GM18907 (cell line): ENCODE results near the gene PCLAF.
A peak's percentile ranks its signal among the peaks of the same experiment; 100 is the strongest.
"Not testable (repeated sequence)": the region's sequence is repeated elsewhere in the genome, so short reads cannot be mapped to it uniquely, and the experiment has no call there.

Experiments
- ATAC-seq: cut with Tn5 transposase; IDR thresholded peaks from one replicate; pipeline ENCODE4 v1.9.1; 2021; ENCODE audit warnings: mild to moderate bottlenecking, moderate library complexity; ENCODE audit not compliant: unreplicated experiment

Gene PCLAF

GRCh38 chr15:64369078-64369607 lies 12.1 kb downstream of the PCLAF start:
- ATAC-seq, result no peak

- no peak for ATAC-seq
Measured at GRCh38 chr15:64361259-64361658, 20.0 kb downstream of the PCLAF start.

- ATAC-seq, result no peak
Measured at GRCh38 chr15:64356710-64357040, 24.6 kb downstream of the PCLAF start.

GRCh38 chr15:64355944-64356709 lies 25.1 kb downstream of the PCLAF start, which contains the start of gene CSNK1G1:
CSNK1G1 (minus strand) TSS chr15:64356173; CDS start chr15:64300499, 55,674 bp downstream.
- ATAC-seq, result peak; percentile 94

GRCh38 chr15:64355348-64355943 lies 25.8 kb downstream of the PCLAF start:
- peak; percentile 26 for ATAC-seq

- no peak for ATAC-seq
Measured at GRCh38 chr15:64354688-64355344, 26.4 kb downstream of the PCLAF start.

- ATAC-seq, result no peak
Measured at GRCh38 chr15:64351265-64351664, 30.0 kb downstream of the PCLAF start.

- ATAC-seq, result no peak
Measured at GRCh38 chr15:64349375-64349774, 31.9 kb downstream of the PCLAF start.

- ATAC-seq, result no peak
Measured at GRCh38 chr15:64348455-64348854, 32.8 kb downstream of the PCLAF start.

- ATAC-seq, result not testable (repeated sequence)
Measured at GRCh38 chr15:64346242-64346641, 35.0 kb downstream of the PCLAF start.

- ATAC-seq, result no peak
Measured at GRCh38 chr15:64344651-64345294, 36.5 kb downstream of the PCLAF start.

GRCh38 chr15:64343841-64344240 lies 37.4 kb downstream of the PCLAF start:
- ATAC-seq, result no peak

- ATAC-seq, result no peak
Measured at GRCh38 chr15:64343222-64343621, 38.0 kb downstream of the PCLAF start.

- no peak for ATAC-seq
Measured at GRCh38 chr15:64341961-64342360, 39.3 kb downstream of the PCLAF start.

GRCh38 chr15:64340355-64340754 lies 40.9 kb downstream of the PCLAF start:
- ATAC-seq, result no peak

GRCh38 chr15:64337761-64338160 lies 43.5 kb downstream of the PCLAF start:
- no peak for ATAC-seq

GRCh38 chr15:64333986-64334929 lies 47.0 kb downstream of the PCLAF start:
- no peak for ATAC-seq

GRCh38 chr15:64333516-64333915 lies 47.7 kb downstream of the PCLAF start:
- ATAC-seq, result no peak

GRCh38 chr15:64331668-64332067 lies 49.6 kb downstream of the PCLAF start:
- not testable (repeated sequence) for ATAC-seq

GRCh38 chr15:64326975-64327374 lies 54.3 kb downstream of the PCLAF start:
- ATAC-seq, result not testable (repeated sequence)
